ENCODE data around the gene SLC47A2. TPM values are rescaled to one million over a fixed set of nuclear protein-coding genes. Genes with fewer than 3 reads are reported as not detected.
A peak's percentile ranks its signal among the peaks of the same experiment; 100 is the strongest.

The SLC47A2 gene
- total RNA-seq, 1 experiment from 2014 or later, result 38.9 TPM

DNA sequence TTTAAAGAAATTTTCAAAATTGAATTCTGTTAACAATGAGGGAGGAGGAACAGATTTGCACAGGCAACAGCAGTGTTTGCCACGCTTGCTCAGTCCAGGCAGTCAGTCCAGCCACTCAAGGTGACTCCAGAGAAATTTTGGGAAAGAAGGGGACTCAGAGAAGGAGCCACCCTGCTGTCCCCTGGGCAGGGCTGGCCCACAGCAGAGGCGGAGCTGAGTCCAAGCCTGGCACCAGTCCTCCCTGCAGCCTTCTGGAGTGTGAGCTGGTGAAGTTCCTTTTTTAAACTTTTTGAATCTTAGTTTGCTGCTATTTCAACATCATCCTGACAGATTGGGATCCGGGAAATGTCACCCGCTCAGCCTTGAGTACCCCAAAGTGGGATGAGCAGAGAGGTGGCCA, 14.5 kb upstream of the SLC47A2 start:
- no peaks in the 10 kb centered on the region for H3K27me3 ChIP-seq (ENCODE audit: insufficient read depth, low read depth)
- peaks cover 43% of the 10 kb centered on the region for H3F3A ChIP-seq (ENCODE audit: insufficient read depth, low read depth)
- ChIA-PET CTCF (no interaction called here), POLR2A (ENCODE audit: unreplicated experiment) (no interaction called here)
- no peaks in the 10 kb centered on the region for H3K36me3 ChIP-seq (ENCODE audit: low read depth)
- H4K20me1 ChIP-seq (ENCODE audit: insufficient read depth), result no peaks in the 10 kb centered on the region
- H3K4me1 ChIP-seq (replicated peaks; ENCODE audit: insufficient read depth), result peaks cover 51% of the 10 kb centered on the region
- H3K4me2 ChIP-seq, result no peak overlapping the region
- no peaks in the 10 kb centered on the region for H3K9me3 ChIP-seq (ENCODE audit: insufficient read depth, low read depth)
- no peak overlapping the region for H2AFZ ChIP-seq
- H3K79me2 ChIP-seq (ENCODE audit: low read depth), result no peaks in the 10 kb centered on the region
- TF ChIP-seq EZH2 (IDR thresholded peaks at IDR 0.05; ENCODE audit: low read depth), result no peak
- no peak for TF ChIP-seq CTCF (conservative IDR thresholded peaks at IDR 0.05)
- intact Hi-C loops (cut with micrococcal nuclease; ENCODE audit: unreplicated experiment), result no loop called here
- BruUV-seq (replicated peaks), result no TSS peak
- no peak overlapping the region for H3K27ac ChIP-seq
- DNase-seq, result no peak
- no peaks in the 10 kb centered on the region for H3K9me2 ChIP-seq (ENCODE audit: insufficient read depth)
- no peak overlapping the region for H3K4me3 ChIP-seq

DNA sequence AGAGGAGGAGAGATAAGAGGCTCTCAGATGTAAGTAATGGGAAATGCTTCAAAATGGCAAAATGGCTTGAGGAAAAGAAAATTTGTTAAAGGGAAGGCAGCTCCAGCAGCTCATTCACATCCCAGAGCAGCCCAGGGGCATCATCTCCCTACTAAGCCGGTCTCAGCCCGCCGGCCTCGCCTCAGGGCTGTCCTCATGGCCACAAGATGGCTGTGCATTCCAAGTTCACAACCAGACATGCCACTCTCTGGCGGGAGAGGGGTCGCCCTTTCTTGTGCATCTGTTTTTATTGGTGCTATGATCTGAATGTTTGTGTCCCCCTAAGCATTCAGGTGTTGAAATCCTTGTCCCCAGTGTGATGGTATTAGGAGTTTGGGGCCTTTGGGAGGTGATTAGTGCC, 13.5 kb upstream of the SLC47A2 start:
- H2AFZ ChIP-seq, result no peak overlapping the region
- no TSS peak for BruUV-seq (replicated peaks)
- H3K27ac ChIP-seq, result no peak overlapping the region
- no peak overlapping the region for H3K4me3 ChIP-seq
- H3K36me3 ChIP-seq (ENCODE audit: low read depth), result no peaks in the 10 kb centered on the region
- H3K79me2 ChIP-seq (ENCODE audit: low read depth), result no peaks in the 10 kb centered on the region
- peaks cover 43% of the 10 kb centered on the region for H3F3A ChIP-seq (ENCODE audit: insufficient read depth, low read depth)
- TF ChIP-seq EZH2 (IDR thresholded peaks at IDR 0.05; ENCODE audit: low read depth) (no peak), CTCF (conservative IDR thresholded peaks at IDR 0.05) (no peak)
- ChIA-PET CTCF (interaction anchor here (0.6 kb wide), 1 partner anchor 22 kb away, joined by 7 read pairs; no protein-coding TSS in a partner anchor), POLR2A (ENCODE audit: unreplicated experiment) (no interaction called here)
- no peaks in the 10 kb centered on the region for H3K27me3 ChIP-seq (ENCODE audit: insufficient read depth, low read depth)
- no peak overlapping the region for H3K4me2 ChIP-seq
- H4K20me1 ChIP-seq (ENCODE audit: insufficient read depth), result no peaks in the 10 kb centered on the region
- H3K9me2 ChIP-seq (ENCODE audit: insufficient read depth), result no peaks in the 10 kb centered on the region
- intact Hi-C loops (cut with micrococcal nuclease; ENCODE audit: unreplicated experiment), result no loop called here
- no peak for DNase-seq
- no peaks in the 10 kb centered on the region for H3K9me3 ChIP-seq (ENCODE audit: insufficient read depth, low read depth)
- peaks cover 55% of the 10 kb centered on the region for H3K4me1 ChIP-seq (replicated peaks; ENCODE audit: insufficient read depth)

- peak; percentile 89 to 95 for DNase-seq
- intact Hi-C loops (cut with micrococcal nuclease; ENCODE audit: unreplicated experiment), result loop anchor here (1.0 kb wide), 2 partner anchors 20 to 25 kb away; partner anchors contain the start of gene ALDH3A1
- H3K9me2 ChIP-seq (ENCODE audit: insufficient read depth), result no peaks in the 10 kb centered on the region
- H4K20me1 ChIP-seq (ENCODE audit: insufficient read depth), result no peaks in the 10 kb centered on the region
- no peaks in the 10 kb centered on the region for H3K27me3 ChIP-seq (ENCODE audit: insufficient read depth, low read depth)
- no TSS peak for BruUV-seq (replicated peaks)
- CTCF ChIA-PET, result interaction anchor here (0.5 to 1.7 kb wide), 6 partner anchors 13 to 158 kb away, joined by 3 to 9 read pairs (median 4); partner anchors contain the start of gene ALDH3A2
- H3K79me2 ChIP-seq (ENCODE audit: low read depth), result no peaks in the 10 kb centered on the region
- H2AFZ ChIP-seq, result no peak overlapping the region; the same call in 1 of the 2 replicates
- TF ChIP-seq CTCF (conservative IDR thresholded peaks at IDR 0.05) (no peak), EZH2 (IDR thresholded peaks at IDR 0.05; ENCODE audit: low read depth) (no peak)
- no peaks in the 10 kb centered on the region for H3K9me3 ChIP-seq (ENCODE audit: insufficient read depth, low read depth)
- peak overlapping the region; percentile 44 for H3K4me2 ChIP-seq
- no peaks in the 10 kb centered on the region for H3K36me3 ChIP-seq (ENCODE audit: low read depth)
- H3F3A ChIP-seq (ENCODE audit: insufficient read depth, low read depth), result peaks cover 54% of the 10 kb centered on the region
- peak overlapping the region; percentile 70 for H3K27ac ChIP-seq
- peaks cover 61% of the 10 kb centered on the region for H3K4me1 ChIP-seq (replicated peaks; ENCODE audit: insufficient read depth)
- POLR2A ChIA-PET (ENCODE audit: unreplicated experiment), result interaction anchor here (0.6 to 1.6 kb wide), 9 partner anchors 10 to 405 kb away, joined by 3 to 22 read pairs (median 5); partner anchors contain the start of genes ALDH3A1 and ALDH3A2
- H3K4me3 ChIP-seq, result no peak overlapping the region
Observed at GRCh38 chr17:19728084-19728495, 11.7 kb upstream of the SLC47A2 start.
